HG02884 (cell line): ENCODE results near the gene ASCC2.
"Not testable (repeated sequence)": the region's sequence is repeated elsewhere in the genome, so short reads cannot be mapped to it uniquely, and the experiment has no call there.

ENCODE experiments used
- ATAC-seq: cut with Tn5 transposase; IDR thresholded peaks from one replicate; pipeline ENCODE4 v1.9.1; 2021; ENCODE audit warnings: mild to moderate bottlenecking, moderate library complexity; ENCODE audit not compliant: unreplicated experiment

ASCC2 gene

GRCh38 chr22:29758068-29758622 lies 79.9 kb downstream of the ASCC2 start:
- no peak for ATAC-seq

- ATAC-seq = no peak
These were observed 81.0 kb downstream of the ASCC2 start for GRCh38 chr22:29757096-29757495.

- ATAC-seq = no peak
These were observed 81.7 kb downstream of the ASCC2 start for GRCh38 chr22:29756341-29756740.

GRCh38 chr22:29755889-29756288 lies 82.2 kb downstream of the ASCC2 start:
- ATAC-seq = no peak

- ATAC-seq = not testable (repeated sequence)
These were observed 83.2 kb downstream of the ASCC2 start for GRCh38 chr22:29754658-29755395.

- ATAC-seq = no peak
These were observed 84.0 kb downstream of the ASCC2 start for GRCh38 chr22:29753808-29754657.

- no peak for ATAC-seq
These were observed 86.4 kb downstream of the ASCC2 start for GRCh38 chr22:29751669-29752068.

GRCh38 chr22:29750559-29751538 lies 87.2 kb downstream of the ASCC2 start:
- no peak for ATAC-seq

GRCh38 chr22:29750029-29750428 lies 88.0 kb downstream of the ASCC2 start:
- no peak for ATAC-seq

- no peak for ATAC-seq
These were observed 89.7 kb downstream of the ASCC2 start for GRCh38 chr22:29748248-29748893.

- ATAC-seq = no peak
These were observed 90.2 kb downstream of the ASCC2 start for GRCh38 chr22:29747832-29748231.

- no peak for ATAC-seq
These were observed 93.2 kb downstream of the ASCC2 start for GRCh38 chr22:29744902-29745301.

- no peak for ATAC-seq
These were observed 95.7 kb downstream of the ASCC2 start for GRCh38 chr22:29742326-29742725.

GRCh38 chr22:29741926-29742325 lies 96.1 kb downstream of the ASCC2 start:
- no peak for ATAC-seq

- ATAC-seq = no peak
These were observed 97.9 kb downstream of the ASCC2 start for GRCh38 chr22:29740216-29740615.

GRCh38 chr22:29739346-29739875 lies 98.7 kb downstream of the ASCC2 start:
- ATAC-seq = no peak
